Right cardiac atrium (tissue), 5 donors: ENCODE data around the gene QKI. TPM values are rescaled to one million over a fixed set of nuclear protein-coding genes. Genes with fewer than 3 reads are reported as not detected.
"Not testable (repeated sequence)": the region's sequence is repeated elsewhere in the genome, so short reads cannot be mapped to it uniquely, and the experiment has no call there.

Experiments
- ATAC-seq, 2 donors: fragments of 200-7000 bp; cut with Tn5 transposase; one replicate each; pipeline versions ENCODE4 v1.8.0 to v1.9.1; 2020; ENCODE audit warnings: moderate library complexity in 2 of 2, mild to moderate bottlenecking in 1 of 2
- DNase-seq, 3 donors: peaks; one replicate each; pipeline ENCODE4 v3.0.0-alpha.2; 2020
- H3K27ac ChIP-seq: one replicate; pipeline ENCODE4 v1.5.1; 2013; ENCODE audit warnings: mild to moderate bottlenecking, low read length, control low read depth, moderate library complexity
- H3K27me3 ChIP-seq: one replicate; pipeline ENCODE4 v1.6.1; 2013; ENCODE audit not compliant: control insufficient read depth, insufficient read depth
- H3K4me1 ChIP-seq: one replicate; pipeline ENCODE4 v1.6.1; 2013; ENCODE audit warnings: low read length; ENCODE audit not compliant: control insufficient read depth, insufficient read depth
- H3K4me3 ChIP-seq: one replicate; pipeline ENCODE4 v1.5.1; 2013; ENCODE audit warnings: low read length, control low read depth
- H3K9me3 ChIP-seq: one replicate; pipeline ENCODE4 v1.6.1; 2013; ENCODE audit warnings: low read length; ENCODE audit not compliant: control insufficient read depth
- WGBS: extraction: QIAGEN DNeasy Blood & Tissue Kit; methylation state at CpG from one replicate; pipeline ENCODE4 v1.1.7; 2013; 5-methylcytosine and 5-hydroxymethylcytosine counted together
- intact Hi-C, 4 donors: fragments of 100-400 bp; cut with DNase I; formaldehyde crosslinking; loops; one replicate each; pipeline versions ENCODE4 v1.11.0 to v1.14.0; 2022 to 2023
- polyA plus RNA-seq: library from polyadenylated mRNA; stranded (reverse); fragments of 200-250 nt; gene quantifications from one replicate; pipeline ENCODE4 v1.2.3, GENCODE V29; 2013
- total RNA-seq, 4 donors: library from RNA; stranded (reverse); fragmentation: NEBNext Ultra II Directional; extraction: Animal tissue kit (Norgen Biotek cat#: 25700); gene quantifications; one replicate each; pipeline ENCODE4 v1.2.1, GENCODE V29; 2021
- donor health status: healthy with polysubstance abuse.
- donor health status: DM: no; HTN: yes; CAD: no.
- donor health status: DM: no; HTN: no; CAD: no.
- donor health status: DM: no; HTN: yes; CAD: no; lungs with severe emphysema.
- donor health status: DM: yes; HTN: yes; CAD: no.

Gene QKI
- total and polyA plus RNA-seq, 5 donors, result 100 to 415 (median 373) TPM

- H3K4me1 ChIP-seq, result peaks cover 3% of the 10 kb centered on the region
- intact Hi-C loops, result no loop called here
- no peak overlapping the region for H3K27ac ChIP-seq
- H3K4me3 ChIP-seq, result no peak overlapping the region
- WGBS, result 69% methylated on average over 3 of the region's 3 CpGs
- DNase-seq, result no peak
- H3K27me3 ChIP-seq, result no peaks in the 10 kb centered on the region
- no peaks in the 10 kb centered on the region for H3K9me3 ChIP-seq
- no peak for ATAC-seq
Measured at GRCh38 chr6:163577404-163577803, 162.9 kb downstream of the QKI start.

GRCh38 chr6:163579111-163579879 lies 164.8 kb downstream of the QKI start:
- 48% methylated on average over 13 of the region's 13 CpGs for WGBS
- intact Hi-C loops, result no loop called here
- no peaks in the 10 kb centered on the region for H3K27me3 ChIP-seq
- peak overlapping the region; percentile 62 for H3K27ac ChIP-seq
- DNase-seq, result peak in 1 of 3 donors; percentile 56
- no peak overlapping the region for H3K4me3 ChIP-seq
- peaks cover 3% of the 10 kb centered on the region for H3K4me1 ChIP-seq
- peak; percentile 14 to 46 for ATAC-seq
- no peaks in the 10 kb centered on the region for H3K9me3 ChIP-seq

GRCh38 chr6:163579880-163580295 lies 165.4 kb downstream of the QKI start:
- H3K27ac ChIP-seq, result no peak overlapping the region
- DNase-seq, result no peak
- no peaks in the 10 kb centered on the region for H3K9me3 ChIP-seq
- no peak overlapping the region for H3K4me3 ChIP-seq
- peaks cover 3% of the 10 kb centered on the region for H3K4me1 ChIP-seq
- intact Hi-C loops, result loop anchor here in 1 of 4 donors (10.0 kb wide), 1 partner anchor 165 kb away; no protein-coding TSS in a partner anchor
- 25% methylated on average over 4 of the region's 4 CpGs for WGBS
- no peaks in the 10 kb centered on the region for H3K27me3 ChIP-seq
- no peak for ATAC-seq

GRCh38 chr6:163580311-163581030 lies 166.0 kb downstream of the QKI start:
- DNase-seq, result no peak
- H3K4me3 ChIP-seq, result no peak overlapping the region
- intact Hi-C loops, result loop anchor here in 1 of 4 donors (10.0 kb wide), 1 partner anchor 164 kb away; no protein-coding TSS in a partner anchor
- no peaks in the 10 kb centered on the region for H3K9me3 ChIP-seq
- peaks cover 3% of the 10 kb centered on the region for H3K4me1 ChIP-seq
- no peak overlapping the region for H3K27ac ChIP-seq
- 57% methylated on average over 8 of the region's 8 CpGs for WGBS
- H3K27me3 ChIP-seq, result no peaks in the 10 kb centered on the region
- no peak for ATAC-seq

GRCh38 chr6:163583558-163583957 lies 169.0 kb downstream of the QKI start:
- no peak overlapping the region for H3K27ac ChIP-seq

GRCh38 chr6:163585932-163586437 lies 171.5 kb downstream of the QKI start:
- H3K9me3 ChIP-seq, result no peaks in the 10 kb centered on the region
- H3K27ac ChIP-seq, result peak overlapping the region; percentile 9
- peak in 2 of 3 donors; percentile 70 to 76 for DNase-seq
- H3K4me3 ChIP-seq, result no peak overlapping the region
- intact Hi-C loops, result loop anchor here in 1 of 4 donors (5.0 to 10.0 kb wide), 2 partner anchors 159 to 371 kb away; no protein-coding TSS in a partner anchor
- peak; percentile 82 to 94 for ATAC-seq
- peaks cover 2% of the 10 kb centered on the region for H3K4me1 ChIP-seq
- 9% methylated on average over 8 of the region's 8 CpGs for WGBS
- no peaks in the 10 kb centered on the region for H3K27me3 ChIP-seq

More at GRCh38 chr6:163583558-163583957, 169.0 kb downstream of the QKI start:
- ATAC-seq, result peak in 1 of 2 donors; percentile 22
- no peak for DNase-seq
- WGBS, result 72% methylated on average over 7 of the region's 7 CpGs
- Histone ChIP-seq H3K27me3 (no peaks in the 10 kb centered on the region), H3K4me3 (no peak overlapping the region), H3K4me1 (peaks cover 5% of the 10 kb centered on the region), H3K9me3 (no peaks in the 10 kb centered on the region)
- intact Hi-C loops, result loop anchor here in 1 of 4 donors (10.0 kb wide), 1 partner anchor 161 kb away; no protein-coding TSS in a partner anchor

- Histone ChIP-seq H3K4me1 (peaks cover 2% of the 10 kb centered on the region), H3K9me3 (no peaks in the 10 kb centered on the region), H3K27me3 (no peaks in the 10 kb centered on the region), H3K27ac (no peak overlapping the region), H3K4me3 (no peak overlapping the region)
- intact Hi-C loops, result loop anchor here in 1 of 4 donors (5.0 to 10.0 kb wide), 2 partner anchors 158 to 370 kb away; no protein-coding TSS in a partner anchor
- WGBS, result 93% methylated on average over 6 of the region's 6 CpGs
- ATAC-seq (peak in 1 of 2 donors; percentile 1), DNase-seq (no peak)
Measured at GRCh38 chr6:163586888-163587287, 172.4 kb downstream of the QKI start.

- H3K27me3 ChIP-seq, result no peaks in the 10 kb centered on the region
- intact Hi-C loops, result loop anchor here in 1 of 4 donors (5.0 to 10.0 kb wide), 2 partner anchors 156 to 369 kb away; no protein-coding TSS in a partner anchor
- no peak for ATAC-seq
- no peak for DNase-seq
- H3K9me3 ChIP-seq, result no peaks in the 10 kb centered on the region
- H3K4me3 ChIP-seq, result no peak overlapping the region
- WGBS, result 89% methylated on average over 22 of the region's 22 CpGs
- H3K4me1 ChIP-seq, result peaks cover 2% of the 10 kb centered on the region
- no peak overlapping the region for H3K27ac ChIP-seq
Measured at GRCh38 chr6:163588220-163588919, 173.9 kb downstream of the QKI start.

- DNase-seq, result no peak
- intact Hi-C loops, result loop anchor here in 1 of 4 donors (5.0 to 10.0 kb wide), 2 partner anchors 155 to 368 kb away; no protein-coding TSS in a partner anchor
- Histone ChIP-seq H3K9me3 (no peaks in the 10 kb centered on the region), H3K27ac (no peak overlapping the region), H3K4me3 (no peak overlapping the region), H3K4me1 (peaks cover 2% of the 10 kb centered on the region), H3K27me3 (no peaks in the 10 kb centered on the region)
- 59% methylated on average over 5 of the region's 5 CpGs for WGBS
- no peak for ATAC-seq
Measured at GRCh38 chr6:163589387-163589786, 174.9 kb downstream of the QKI start.

- 98% methylated on average over 9 of the region's 9 CpGs for WGBS
- intact Hi-C loops, H3K4me1 ChIP-seq, H3K27me3 ChIP-seq, H3K27ac ChIP-seq, DNase-seq, H3K9me3 ChIP-seq, H3K4me3 ChIP-seq, ATAC-seq: not testable (repeated sequence)
Measured at GRCh38 chr6:163590132-163590531, 175.6 kb downstream of the QKI start.
